HepG2 (cell line): Measurements from ENCODE around the gene ZNF563. TPM values are rescaled to one million over a fixed set of nuclear protein-coding genes. Genes with fewer than 3 reads are reported as not detected.
A peak's percentile ranks its signal among the peaks of the same experiment; 100 is the strongest.

ENCODE experiments used
- ARID3A ChIP-seq: IDR thresholded peaks from 2 replicates; pipeline ENCODE4 v1.6.1; 2012; ENCODE audit warnings: low read depth, low read length, improper control_type of control experiment
- ARID4A ChIP-seq: sonication (generic); formaldehyde crosslinking; IDR thresholded peaks from 2 replicates; pipeline ENCODE4 v1.5.0; 2020; ENCODE audit warnings: mild to moderate bottlenecking, missing genetic modification reagents, borderline replicate concordance
- BRD4 ChIP-seq: sonication (generic); formaldehyde crosslinking; IDR thresholded peaks from 2 replicates; pipeline ENCODE4 v1.4.0; 2020; ENCODE audit warnings: missing genetic modification reagents
- CSRNP1 ChIP-seq: sonication (generic); formaldehyde crosslinking; IDR thresholded peaks from 2 replicates; pipeline ENCODE4 v1.8.1; 2023; ENCODE audit warnings: mild to moderate bottlenecking, missing genetic modification reagents
- FOXJ3 ChIP-seq: sonication (generic); formaldehyde crosslinking; IDR thresholded peaks from 2 replicates; pipeline ENCODE4 v1.4.0; 2020; ENCODE audit warnings: missing genetic modification reagents, mild to moderate bottlenecking, borderline replicate concordance
- FOXO1 ChIP-seq: sonication (generic); formaldehyde crosslinking; IDR thresholded peaks from 2 replicates; pipeline ENCODE4 v1.4.0; 2020; ENCODE audit warnings: missing genetic modification reagents
- GPBP1L1 ChIP-seq: sonication (generic); formaldehyde crosslinking; IDR thresholded peaks from 2 replicates; pipeline ENCODE4 v1.5.0; 2020; ENCODE audit warnings: mild to moderate bottlenecking, missing genetic modification reagents
- HES4 ChIP-seq: sonication (generic); formaldehyde crosslinking; IDR thresholded peaks from 2 replicates; pipeline ENCODE4 v1.9.0; 2021; ENCODE audit warnings: mild to moderate bottlenecking, missing genetic modification reagents, borderline replicate concordance
- NFYC ChIP-seq: IDR thresholded peaks from 2 replicates; pipeline ENCODE4 v1.6.1; 2016; ENCODE audit warnings: missing genetic modification reagents, missing compliant biosample characterization
- TFDP2 ChIP-seq: sonication (generic); formaldehyde crosslinking; IDR thresholded peaks from 2 replicates; pipeline ENCODE4 v1.4.0; 2020; ENCODE audit warnings: missing genetic modification reagents
- ZKSCAN8 ChIP-seq: IDR thresholded peaks from 2 replicates; pipeline ENCODE4 v1.6.1; 2016; ENCODE audit warnings: borderline replicate concordance, missing genetic modification reagents, missing compliant biosample characterization
- ZNF207 ChIP-seq: fragments of 450-650 bp; IDR thresholded peaks from 2 replicates; pipeline ENCODE4 v1.6.1; 2016; ENCODE audit warnings: antibody characterized with exemption, borderline replicate concordance
- ZNF225 ChIP-seq: sonication (generic); formaldehyde crosslinking; IDR thresholded peaks from 2 replicates; pipeline ENCODE4 v1.4.0; 2020; ENCODE audit warnings: mild to moderate bottlenecking, missing genetic modification reagents
- ZNF274 ChIP-seq: sonication (generic); formaldehyde crosslinking; IDR thresholded peaks from 2 replicates; pipeline ENCODE4 v1.5.1; 2020; ENCODE audit warnings: mild to moderate bottlenecking, missing genetic modification reagents
- ZNF292 ChIP-seq: sonication (generic); formaldehyde crosslinking; IDR thresholded peaks from 2 replicates; pipeline ENCODE4 v1.8.1; 2022; ENCODE audit warnings: mild to moderate bottlenecking, low read depth, missing genetic modification reagents, borderline replicate concordance
- ZNF703 ChIP-seq: sonication (generic); formaldehyde crosslinking; IDR thresholded peaks from 2 replicates; pipeline ENCODE4 v1.5.1; 2020; ENCODE audit warnings: missing genetic modification reagents, mild to moderate bottlenecking, moderate library complexity, borderline replicate concordance
- ZNF761 ChIP-seq: sonication (generic); formaldehyde crosslinking; conservative IDR thresholded peaks from 2 replicates; pipeline ENCODE4 v1.4.0; 2020; ENCODE audit warnings: mild to moderate bottlenecking, missing genetic modification reagents
- polyA plus RNA-seq, 8 experiments: library from polyadenylated mRNA; depleted of rRNA in 3 of 8; stranded (reverse) in 7 of 8; unstranded in 1 of 8; fragments of >200 nt; fragmentation: Illumina TruSeq in 4 of 8; extraction: Trizol in 4 of 8; gene quantifications; 2 replicates each; pipeline versions ENCODE4 v1.2.1 to v1.2.3, GENCODE V29; 2011 to 2016; ENCODE audit warnings: low read depth in 4 of 8, missing spikeins in 1 of 8, mixed read lengths in 1 of 8; ENCODE audit not compliant: insufficient read depth in 1 of 8
- total RNA-seq, 5 experiments: library from RNA; depleted of rRNA; stranded (reverse); fragments of >200 nt; fragmentation: Illumina TruSeq; extraction: Trizol; gene quantifications; 2 replicates each; pipeline ENCODE4 v1.2.3, GENCODE V29; 2016; ENCODE audit warnings: low read depth in 1 of 5

The ZNF563 gene
- total and polyA plus RNA-seq, 2 of the 13 experiments (the other 11 are each of a cell fraction or from before 2014, with no cell fraction given) = 7.5 to 19.5 TPM

- TF ChIP-seq ARID4A (CRISPR knock-in tag) (peak; percentile 79; the same call in 1 of the 2 replicates), ARID3A (no peak), CSRNP1 (CRISPR knock-in tag) (no peak; the same call in 1 of the 2 replicates), ZNF703 (CRISPR knock-in tag) (no peak), ZNF761 (CRISPR knock-in tag) (no peak), BRD4 (no peak), ZNF274 (CRISPR knock-in tag) (peak; percentile 70), GPBP1L1 (CRISPR knock-in tag) (no peak), ZKSCAN8 (CRISPR knock-in tag) (peak; percentile 27; the same call in 1 of the 2 replicates), NFYC (CRISPR knock-in tag) (peak; percentile 95), ZNF292 (CRISPR knock-in tag) (peak; percentile 88; the same call in 1 of the 2 replicates), HES4 (CRISPR knock-in tag) (peak; percentile 56; the same call in 1 of the 2 replicates), ZNF207 (no peak), FOXJ3 (CRISPR knock-in tag) (no peak), TFDP2 (CRISPR knock-in tag) (peak; percentile 80), ZNF225 (CRISPR knock-in tag) (peak; percentile 8; the same call in 1 of the 2 replicates), FOXO1 (CRISPR knock-in tag) (no peak)
Observed at GRCh38 chr19:12333162-12334159, at the start of gene ZNF563 (continued).
